MM.1S (cell line): ENCODE results near the gene FILIP1.

ENCODE experiments used
- EZH2phosphoT487 ChIP-seq: fragments of 300-600 bp; sonication (generic); IDR thresholded peaks from 2 replicates; pipeline ENCODE4 v1.6.1; 2018; ENCODE audit warnings: antibody characterized with exemption, low read length
- TF ChIP-seq, protein P1 (sequence below): fragments of 300-600 bp; sonication (generic); IDR thresholded peaks from 2 replicates; pipeline ENCODE4 v1.5.1; 2016; ENCODE audit warnings: antibody characterized with exemption, low read length, mixed read lengths

DNA sequence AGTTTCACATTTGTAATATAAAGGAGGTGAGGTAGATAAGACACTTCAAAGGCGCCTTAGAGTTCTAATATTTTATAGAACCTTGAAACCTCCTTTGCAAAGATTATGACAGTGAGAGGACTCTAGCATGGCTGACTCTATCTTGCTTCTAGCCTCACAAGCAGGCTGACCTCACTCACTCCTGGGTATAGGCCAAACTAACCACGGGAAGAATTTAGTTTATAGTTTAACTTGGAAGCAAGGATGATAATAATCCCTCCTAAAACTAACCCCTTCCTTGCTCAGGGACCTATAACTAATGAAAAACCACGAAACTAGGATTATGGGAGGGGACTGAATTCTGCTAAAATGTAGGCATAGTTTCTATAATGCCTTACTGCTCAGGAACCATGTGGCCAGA is 84.3 kb downstream of the FILIP1 start:
- TF ChIP-seq, protein P1, sequence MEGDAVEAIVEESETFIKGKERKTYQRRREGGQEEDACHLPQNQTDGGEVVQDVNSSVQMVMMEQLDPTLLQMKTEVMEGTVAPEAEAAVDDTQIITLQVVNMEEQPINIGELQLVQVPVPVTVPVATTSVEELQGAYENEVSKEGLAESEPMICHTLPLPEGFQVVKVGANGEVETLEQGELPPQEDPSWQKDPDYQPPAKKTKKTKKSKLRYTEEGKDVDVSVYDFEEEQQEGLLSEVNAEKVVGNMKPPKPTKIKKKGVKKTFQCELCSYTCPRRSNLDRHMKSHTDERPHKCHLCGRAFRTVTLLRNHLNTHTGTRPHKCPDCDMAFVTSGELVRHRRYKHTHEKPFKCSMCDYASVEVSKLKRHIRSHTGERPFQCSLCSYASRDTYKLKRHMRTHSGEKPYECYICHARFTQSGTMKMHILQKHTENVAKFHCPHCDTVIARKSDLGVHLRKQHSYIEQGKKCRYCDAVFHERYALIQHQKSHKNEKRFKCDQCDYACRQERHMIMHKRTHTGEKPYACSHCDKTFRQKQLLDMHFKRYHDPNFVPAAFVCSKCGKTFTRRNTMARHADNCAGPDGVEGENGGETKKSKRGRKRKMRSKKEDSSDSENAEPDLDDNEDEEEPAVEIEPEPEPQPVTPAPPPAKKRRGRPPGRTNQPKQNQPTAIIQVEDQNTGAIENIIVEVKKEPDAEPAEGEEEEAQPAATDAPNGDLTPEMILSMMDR: no peak
- TF ChIP-seq EZH2phosphoT487: no peak
